ENCODE results near the gene GLCCI1.

GRCh38 chr7:7970237-7970530, 1.6 kb downstream of the GLCCI1 start:
- TF ChIP-seq USF2 (IDR thresholded peaks at IDR 0.05) (no peak), FOSB (CRISPR knock-in tag; IDR thresholded peaks at IDR 0.05) (no peak), CHD4 (IDR thresholded peaks at IDR 0.05; ENCODE audit: borderline replicate concordance) (no peak), POLR2AphosphoS2 (conservative IDR thresholded peaks at IDR 0.05; ENCODE audit: low read length) (no peak), POLR2A (IDR thresholded peaks at IDR 0.05; ENCODE audit: low read length) (no peak), NR3C1 (IDR thresholded peaks at IDR 0.05) (no peak)
- TF ChIP-seq, protein P1, sequence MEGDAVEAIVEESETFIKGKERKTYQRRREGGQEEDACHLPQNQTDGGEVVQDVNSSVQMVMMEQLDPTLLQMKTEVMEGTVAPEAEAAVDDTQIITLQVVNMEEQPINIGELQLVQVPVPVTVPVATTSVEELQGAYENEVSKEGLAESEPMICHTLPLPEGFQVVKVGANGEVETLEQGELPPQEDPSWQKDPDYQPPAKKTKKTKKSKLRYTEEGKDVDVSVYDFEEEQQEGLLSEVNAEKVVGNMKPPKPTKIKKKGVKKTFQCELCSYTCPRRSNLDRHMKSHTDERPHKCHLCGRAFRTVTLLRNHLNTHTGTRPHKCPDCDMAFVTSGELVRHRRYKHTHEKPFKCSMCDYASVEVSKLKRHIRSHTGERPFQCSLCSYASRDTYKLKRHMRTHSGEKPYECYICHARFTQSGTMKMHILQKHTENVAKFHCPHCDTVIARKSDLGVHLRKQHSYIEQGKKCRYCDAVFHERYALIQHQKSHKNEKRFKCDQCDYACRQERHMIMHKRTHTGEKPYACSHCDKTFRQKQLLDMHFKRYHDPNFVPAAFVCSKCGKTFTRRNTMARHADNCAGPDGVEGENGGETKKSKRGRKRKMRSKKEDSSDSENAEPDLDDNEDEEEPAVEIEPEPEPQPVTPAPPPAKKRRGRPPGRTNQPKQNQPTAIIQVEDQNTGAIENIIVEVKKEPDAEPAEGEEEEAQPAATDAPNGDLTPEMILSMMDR (IDR thresholded peaks at IDR 0.05) = no peak
